DND-41 (cell line): Measurements from ENCODE around the gene FBXW12.

Experiments used
- ATAC-seq: fragments of 200-7000 bp; cut with Tn5 transposase; 3 replicates; pipeline ENCODE4 v1.9.1; 2021; ENCODE audit warnings: low read depth; ENCODE audit not compliant: insufficient read depth
- DNase-seq: peaks from one replicate; pipeline ENCODE4 v3.0.0-alpha.2; 2020
- H2AFZ ChIP-seq: 2 replicates; pipeline ENCODE4 v1.6.0; 2012; ENCODE audit warnings: low read depth, low read length
- H3K27ac ChIP-seq: 2 replicates; pipeline ENCODE4 v1.5.1; 2012; ENCODE audit warnings: low read length, inconsistent platforms
- H3K27me3 ChIP-seq: fragments of 200-600 bp; sonication (generic); 2 replicates; pipeline ENCODE4 v1.6.0; 2012; ENCODE audit warnings: low read length, mild to moderate bottlenecking, inconsistent platforms; ENCODE audit not compliant: insufficient read depth, poor library complexity
- H3K36me3 ChIP-seq: 2 replicates; pipeline ENCODE4 v1.5.1; 2012; ENCODE audit warnings: low read length, inconsistent platforms; ENCODE audit not compliant: insufficient read depth
- H3K4me1 ChIP-seq: 2 replicates; pipeline ENCODE4 v1.5.1; 2012; ENCODE audit warnings: mild to moderate bottlenecking, low read length; ENCODE audit not compliant: insufficient read depth
- H3K4me2 ChIP-seq: 2 replicates; pipeline ENCODE4 v1.6.0; 2012; ENCODE audit warnings: mild to moderate bottlenecking, moderate library complexity, low read length, inconsistent platforms; ENCODE audit not compliant: insufficient read depth
- H3K4me3 ChIP-seq, 2 experiments: fragments of 200-600 bp in 1 of 2; shearing (Covaris generic) in 1 of 2; 2 replicates each; pipeline ENCODE4 v1.5.1; 2012 to 2016; ENCODE audit warnings: inconsistent platforms in 2 of 2, low read length in 2 of 2, mild to moderate bottlenecking in 2 of 2, low read depth in 1 of 2, moderate library complexity in 1 of 2
- H3K79me2 ChIP-seq: 2 replicates; pipeline ENCODE4 v1.6.0; 2012; ENCODE audit warnings: low read length, inconsistent platforms; ENCODE audit not compliant: insufficient read depth
- H3K9ac ChIP-seq: 2 replicates; pipeline ENCODE4 v1.6.0; 2012; ENCODE audit warnings: low read depth, mild to moderate bottlenecking, inconsistent platforms, low read length, moderate library complexity
- H3K9me3 ChIP-seq: 2 replicates; pipeline ENCODE4 v1.5.1; 2012; ENCODE audit warnings: low read length, moderate library complexity, mild to moderate bottlenecking, inconsistent platforms; ENCODE audit not compliant: insufficient read depth, severe bottlenecking
- H4K20me1 ChIP-seq: 2 replicates; pipeline ENCODE4 v1.6.0; 2012; ENCODE audit warnings: low read length; ENCODE audit not compliant: insufficient read depth
- EZH2 ChIP-seq: IDR thresholded peaks from 3 replicates; pipeline ENCODE4 v1.6.1; 2012; ENCODE audit warnings: borderline replicate concordance, low read depth, mild to moderate bottlenecking, moderate library complexity, low read length, inconsistent platforms; ENCODE audit not compliant: severe bottlenecking
- TF ChIP-seq, protein P1 (sequence below): IDR thresholded peaks from 2 replicates; pipeline ENCODE4 v1.5.1; 2012; ENCODE audit warnings: borderline replicate concordance, low read length, moderate library complexity, mild to moderate bottlenecking; ENCODE audit not compliant: poor library complexity, severe bottlenecking; ENCODE audit errors: extremely low read depth

FBXW12 gene

DNA sequence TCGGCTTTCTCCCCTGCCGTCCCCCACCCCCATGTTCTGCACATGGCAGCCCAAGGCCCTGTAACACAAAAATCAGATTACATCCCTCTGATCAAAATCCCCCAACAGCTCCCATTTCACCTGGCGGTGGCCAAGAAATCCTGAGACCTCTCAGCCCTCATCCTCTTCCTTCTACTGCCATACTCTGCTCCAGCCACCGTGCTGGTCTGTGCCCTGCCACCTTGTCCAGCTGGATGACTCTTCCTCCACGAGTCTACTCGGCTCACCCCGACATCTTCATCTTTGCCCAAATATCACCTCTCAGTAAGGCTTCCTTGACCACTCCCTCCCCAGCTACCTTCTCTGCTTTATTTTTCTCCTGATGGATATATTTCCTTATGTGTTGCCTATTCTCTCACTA is 64.8 kb downstream of the FBXW12 start:
- H2AFZ ChIP-seq = no peak overlapping the region
- H4K20me1 ChIP-seq = peaks cover 11% of the 10 kb centered on the region
- H3K9ac ChIP-seq = no peak overlapping the region
- peaks cover 32% of the 10 kb centered on the region for H3K79me2 ChIP-seq
- H3K27ac ChIP-seq = no peak overlapping the region
- H3K9me3 ChIP-seq = no peaks in the 10 kb centered on the region
- no peak for TF ChIP-seq EZH2
- TF ChIP-seq, protein P1, sequence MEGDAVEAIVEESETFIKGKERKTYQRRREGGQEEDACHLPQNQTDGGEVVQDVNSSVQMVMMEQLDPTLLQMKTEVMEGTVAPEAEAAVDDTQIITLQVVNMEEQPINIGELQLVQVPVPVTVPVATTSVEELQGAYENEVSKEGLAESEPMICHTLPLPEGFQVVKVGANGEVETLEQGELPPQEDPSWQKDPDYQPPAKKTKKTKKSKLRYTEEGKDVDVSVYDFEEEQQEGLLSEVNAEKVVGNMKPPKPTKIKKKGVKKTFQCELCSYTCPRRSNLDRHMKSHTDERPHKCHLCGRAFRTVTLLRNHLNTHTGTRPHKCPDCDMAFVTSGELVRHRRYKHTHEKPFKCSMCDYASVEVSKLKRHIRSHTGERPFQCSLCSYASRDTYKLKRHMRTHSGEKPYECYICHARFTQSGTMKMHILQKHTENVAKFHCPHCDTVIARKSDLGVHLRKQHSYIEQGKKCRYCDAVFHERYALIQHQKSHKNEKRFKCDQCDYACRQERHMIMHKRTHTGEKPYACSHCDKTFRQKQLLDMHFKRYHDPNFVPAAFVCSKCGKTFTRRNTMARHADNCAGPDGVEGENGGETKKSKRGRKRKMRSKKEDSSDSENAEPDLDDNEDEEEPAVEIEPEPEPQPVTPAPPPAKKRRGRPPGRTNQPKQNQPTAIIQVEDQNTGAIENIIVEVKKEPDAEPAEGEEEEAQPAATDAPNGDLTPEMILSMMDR = no peak
- H3K36me3 ChIP-seq = peaks cover 32% of the 10 kb centered on the region
- no peak overlapping the region for H3K4me3 ChIP-seq
- H3K4me1 ChIP-seq = peaks cover 39% of the 10 kb centered on the region
- DNase-seq = no peak
- no peaks in the 10 kb centered on the region for H3K27me3 ChIP-seq
- ATAC-seq = no peak
- 0 out of 2 replicates have a peak overlapping the region, but pooled peaks have one; percentile 5 for H3K4me2 ChIP-seq

DNA sequence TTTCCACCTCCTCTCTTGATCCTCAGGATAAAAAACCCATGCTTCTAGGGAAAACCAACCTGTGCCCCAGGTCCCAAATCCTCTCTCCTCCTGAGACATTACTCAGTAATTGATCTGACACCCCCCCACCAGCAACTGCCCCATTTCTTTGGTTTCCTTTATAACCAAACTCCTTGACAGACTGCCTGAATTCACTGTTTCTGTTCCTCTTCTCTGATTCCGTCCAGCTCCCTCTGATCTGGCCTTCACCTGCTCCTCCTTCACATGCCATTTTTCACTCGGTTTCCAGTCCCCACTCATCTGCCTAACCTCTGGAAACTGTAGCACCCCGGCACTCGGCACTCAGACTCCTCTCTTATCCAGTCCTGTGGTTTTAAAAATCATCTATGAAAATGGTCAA is 65.8 kb downstream of the FBXW12 start:
- no peak overlapping the region for H2AFZ ChIP-seq
- no peak overlapping the region for H3K9ac ChIP-seq
- peaks cover 15% of the 10 kb centered on the region for H4K20me1 ChIP-seq
- DNase-seq = no peak
- no peak overlapping the region for H3K4me2 ChIP-seq
- peaks cover 31% of the 10 kb centered on the region for H3K36me3 ChIP-seq
- no peaks in the 10 kb centered on the region for H3K27me3 ChIP-seq
- H3K79me2 ChIP-seq = peaks cover 40% of the 10 kb centered on the region
- H3K4me3 ChIP-seq = no peak overlapping the region
- TF ChIP-seq, protein P1 = no peak
- no peak for TF ChIP-seq EZH2
- no peak for ATAC-seq
- H3K4me1 ChIP-seq = peaks cover 42% of the 10 kb centered on the region
- no peaks in the 10 kb centered on the region for H3K9me3 ChIP-seq
- no peak overlapping the region for H3K27ac ChIP-seq

DNA sequence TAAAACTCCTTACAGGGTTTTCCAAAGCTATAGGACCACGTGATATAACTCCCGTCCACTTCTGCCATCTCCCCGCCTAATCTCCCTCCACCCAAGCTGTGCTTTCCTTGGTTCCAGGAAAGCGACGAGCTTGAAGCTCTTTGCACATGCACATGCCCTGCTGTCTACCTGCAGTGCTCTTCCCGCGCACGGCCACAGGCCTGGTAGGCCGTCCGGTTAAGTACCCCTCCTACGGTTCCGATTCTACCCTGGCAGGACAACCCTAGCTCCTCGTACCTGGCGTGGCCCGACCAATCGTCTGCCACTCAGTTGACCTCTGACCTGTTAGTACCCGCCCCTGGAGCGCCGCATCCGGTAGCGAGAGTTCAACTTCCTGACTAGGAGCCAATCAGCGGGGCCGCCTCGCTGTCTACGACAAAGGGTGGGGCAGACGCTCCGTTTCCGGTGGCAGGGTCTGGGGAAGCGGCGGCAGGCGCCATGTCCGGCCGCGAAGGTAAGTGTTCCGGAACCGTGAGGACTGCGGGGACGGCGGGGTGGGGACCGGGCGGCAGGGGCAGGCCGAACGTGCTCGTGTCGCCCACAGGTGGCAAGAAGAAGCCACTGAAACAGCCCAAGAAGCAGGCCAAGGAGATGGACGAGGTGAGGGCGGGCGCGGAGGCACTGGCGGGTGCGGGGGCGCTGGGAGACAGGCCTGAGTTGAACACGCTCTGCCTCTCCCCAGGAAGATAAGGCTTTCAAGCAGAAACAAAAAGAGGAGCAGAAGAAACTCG is 68.0 kb downstream of the FBXW12 start, which contains the start of the genes CCDC51 and TMA7:
Gene CCDC51 (minus strand): TSS at position 300 of the 770 bp plus-strand sequence. CDS start 4,991 bp downstream, outside the sequence.
Gene TMA7 (plus strand): TSS at position 438 of the 770 bp plus-strand sequence. CDS start 40 bp downstream, at position 478.
- H3K9me3 ChIP-seq = no peaks in the 10 kb centered on the region
- no peak for TF ChIP-seq EZH2
- TF ChIP-seq, protein P1 = peak; percentile 10
- H3K4me1 ChIP-seq = peaks cover 46% of the 10 kb centered on the region
- peak within 1 kb of the TSS; percentile 47 to 87 for H3K4me3 ChIP-seq
- DNase-seq (peak; percentile 98), ATAC-seq (peak; percentile 96)
- H3K4me2 ChIP-seq = peak within 1 kb of the TSS; percentile 89
- H3K27me3 ChIP-seq = no peaks in the 10 kb centered on the region
- peak within 1 kb of the TSS; percentile 93 for H2AFZ ChIP-seq
- peak within 1 kb of the TSS; percentile 78 for H3K9ac ChIP-seq
- peaks cover 15% of the 10 kb centered on the region for H4K20me1 ChIP-seq
- peaks cover 23% of the 10 kb centered on the region for H3K36me3 ChIP-seq
- peaks cover 40% of the 10 kb centered on the region for H3K79me2 ChIP-seq
- peak within 1 kb of the TSS; percentile 87 for H3K27ac ChIP-seq
